HG03558 (cell line): ENCODE data around the gene SRA1.
"Not testable (repeated sequence)": the region's sequence is repeated elsewhere in the genome, so short reads cannot be mapped to it uniquely, and the experiment has no call there.

ENCODE experiments used
- ATAC-seq: cut with Tn5 transposase; IDR thresholded peaks from one replicate; pipeline ENCODE4 v1.9.1; 2021; ENCODE audit warnings: moderate number of reproducible peaks; ENCODE audit not compliant: unreplicated experiment; ENCODE audit errors: extremely low read depth

SRA1 gene

GRCh38 chr5:140557136-140557805 lies at the start of gene SRA1:
SRA1 (minus strand) TSS chr5:140557473; CDS start chr5:140557452, 21 bp downstream.
- peak; percentile 94 for ATAC-seq

GRCh38 chr5:140607031-140607430 lies 49.8 kb upstream of the SRA1 start:
- ATAC-seq, result no peak

DNA sequence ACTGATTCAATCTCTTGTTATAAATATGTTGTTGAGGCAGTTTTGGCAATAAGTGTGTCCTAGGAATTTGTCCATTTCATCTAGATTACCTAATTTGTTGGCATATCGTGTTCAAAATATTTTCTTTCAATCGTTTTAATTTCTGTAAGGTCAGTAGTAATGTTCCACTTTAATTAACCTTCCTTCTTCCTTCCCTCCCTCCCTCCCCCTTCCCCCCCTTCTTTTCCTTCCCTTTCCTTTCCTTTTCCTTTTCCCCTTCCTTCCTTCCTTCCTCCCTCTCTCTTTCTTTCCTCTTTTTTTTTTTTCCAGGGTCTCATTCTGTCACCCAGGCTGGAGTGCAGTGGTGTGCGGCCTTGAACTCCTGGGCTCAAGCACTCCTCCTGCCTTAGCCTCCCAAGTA lies 48.6 kb upstream of the SRA1 start:
- no peak for ATAC-seq

DNA sequence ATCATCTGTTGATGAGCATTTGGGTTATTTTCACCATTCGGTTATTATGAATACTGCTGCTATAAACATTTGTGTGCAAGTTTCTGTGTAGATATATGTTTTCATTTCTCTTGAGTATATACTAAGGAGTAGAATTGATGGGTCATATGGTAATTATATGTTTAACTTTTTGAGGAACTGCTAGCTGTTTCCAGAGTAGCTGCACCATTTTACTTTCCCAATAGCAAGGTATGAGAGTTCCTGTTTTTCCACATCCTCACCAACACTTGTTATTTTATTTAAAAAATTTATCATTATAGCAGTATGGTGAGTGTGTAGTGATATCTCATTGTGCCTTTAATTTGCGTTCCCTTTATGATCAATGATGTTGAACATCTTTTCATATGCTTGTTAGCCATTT lies 46.5 kb upstream of the SRA1 start:
- ATAC-seq, result no peak

GRCh38 chr5:140603446-140603698 lies 46.1 kb upstream of the SRA1 start:
- not testable (repeated sequence) for ATAC-seq

DNA sequence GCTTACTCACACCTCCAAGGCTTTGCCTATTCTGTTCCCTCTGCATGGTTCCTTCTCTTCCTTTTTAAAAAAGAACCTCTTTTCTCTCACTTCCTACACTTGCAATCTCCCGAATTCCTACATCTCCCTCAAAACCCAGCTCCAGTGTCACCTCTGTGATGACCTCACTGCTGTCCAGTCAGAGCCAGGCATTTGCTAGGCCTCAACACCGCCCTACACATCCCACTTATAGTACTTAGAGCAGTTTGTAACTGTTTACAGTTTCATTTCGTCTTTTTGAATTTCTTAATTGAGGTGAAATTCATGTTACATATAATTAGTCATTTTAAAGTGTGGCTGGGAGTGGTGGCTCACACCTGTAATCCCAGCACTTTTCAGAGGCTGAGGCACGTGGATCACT lies 44.9 kb upstream of the SRA1 start:
- no peak for ATAC-seq

GRCh38 chr5:140600096-140600495 lies 42.8 kb upstream of the SRA1 start:
- ATAC-seq, result no peak

- ATAC-seq, result no peak
These were observed 41.6 kb upstream of the SRA1 start for GRCh38 chr5:140598836-140599235.

DNA sequence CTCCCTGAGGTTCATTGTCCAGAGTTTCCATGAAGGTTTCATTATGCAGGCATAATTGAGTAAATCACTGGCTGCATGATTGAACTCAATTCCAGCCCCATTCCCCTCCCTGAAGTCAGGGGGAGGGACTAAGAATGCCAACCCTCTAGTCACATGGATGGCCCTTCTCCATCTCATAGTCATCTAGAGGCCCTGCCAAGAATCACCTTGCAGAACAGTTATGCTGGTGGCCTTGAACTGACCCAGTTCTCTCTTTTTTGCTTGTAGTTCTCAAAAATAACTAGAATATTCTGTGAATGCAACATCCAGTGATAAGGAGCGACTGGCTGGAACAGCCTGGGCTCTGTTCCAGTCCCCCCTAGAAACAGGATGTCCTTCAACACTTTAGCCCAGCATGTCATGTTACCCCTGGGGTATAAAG lies 39.1 kb upstream of the SRA1 start:
- ATAC-seq, result no peak

GRCh38 chr5:140595538-140596300 lies 38.4 kb upstream of the SRA1 start:
- no peak for ATAC-seq

GRCh38 chr5:140594169-140594568 lies 36.9 kb upstream of the SRA1 start:
- no peak for ATAC-seq

DNA sequence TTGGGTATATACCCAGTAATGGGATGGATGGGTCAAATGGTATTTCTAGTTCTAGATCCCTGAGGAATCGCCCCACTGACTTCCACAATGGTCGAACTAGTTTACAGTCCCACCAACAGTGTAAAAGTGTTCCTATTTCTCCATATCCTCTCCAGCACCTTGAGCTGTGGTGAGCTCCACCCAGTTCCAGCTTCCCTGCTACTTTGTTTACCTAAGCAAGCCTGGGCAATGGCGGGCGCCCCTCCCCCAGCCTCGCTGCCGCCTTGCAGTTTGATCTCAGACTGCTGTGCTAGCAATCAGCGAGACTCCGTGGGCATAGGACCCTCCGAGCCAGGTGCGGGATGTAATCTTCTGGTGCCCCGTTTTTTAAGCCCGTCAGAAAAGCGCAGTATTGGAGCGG lies 35.8 kb upstream of the SRA1 start:
- ATAC-seq, result not testable (repeated sequence)

- ATAC-seq, result no peak
These were observed 34.6 kb upstream of the SRA1 start for GRCh38 chr5:140591747-140592372.

- ATAC-seq, result no peak
These were observed 33.6 kb upstream of the SRA1 start for GRCh38 chr5:140590861-140591260.

- no peak for ATAC-seq
These were observed 31.2 kb upstream of the SRA1 start for GRCh38 chr5:140588311-140589070.

GRCh38 chr5:140587495-140587894 lies 30.2 kb upstream of the SRA1 start:
- no peak for ATAC-seq

GRCh38 chr5:140579188-140579747 lies 22.0 kb upstream of the SRA1 start:
- not testable (repeated sequence) for ATAC-seq

DNA sequence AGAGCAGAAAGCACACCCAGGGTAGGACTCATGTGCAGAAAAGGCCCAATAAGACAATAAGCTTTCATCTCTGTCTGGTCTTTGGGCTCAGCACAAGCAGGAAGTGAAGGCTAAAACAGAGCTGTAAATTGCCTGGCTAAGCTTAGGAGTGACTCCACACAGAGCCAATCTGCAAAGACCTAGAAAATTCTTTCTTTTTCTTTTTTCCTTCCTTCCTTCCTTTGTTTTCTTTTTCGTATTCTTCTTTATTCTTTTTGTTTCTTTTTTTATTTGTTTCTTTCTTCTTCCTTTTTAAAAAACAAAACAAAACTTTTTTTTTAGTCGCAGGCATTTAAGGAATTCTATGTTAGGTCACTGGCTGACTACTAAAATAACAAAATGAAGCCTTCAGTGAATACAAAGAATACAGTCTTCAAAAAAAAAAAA lies 19.5 kb upstream of the SRA1 start:
- no peak for ATAC-seq

DNA sequence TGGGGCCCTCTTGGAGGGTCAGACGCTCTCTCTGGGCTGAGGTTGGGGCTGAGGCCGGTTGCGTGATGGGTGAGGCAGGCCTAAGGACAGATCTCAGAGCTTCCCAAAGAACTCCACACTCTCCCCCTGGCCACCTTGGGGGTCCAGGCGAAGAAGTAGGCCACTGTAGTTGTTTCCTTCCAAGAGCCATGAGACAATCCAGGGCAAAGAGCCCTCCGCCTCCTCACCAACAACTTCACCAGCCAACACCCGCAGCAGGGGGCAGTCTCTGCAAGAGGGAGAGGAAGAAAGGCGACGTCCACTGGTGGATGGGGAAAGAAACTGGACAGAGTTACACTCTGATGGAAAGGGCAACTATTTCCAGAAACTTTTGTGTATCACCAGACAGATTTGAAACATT lies 18.0 kb upstream of the SRA1 start:
- no peak for ATAC-seq

- no peak for ATAC-seq
These were observed 16.9 kb upstream of the SRA1 start for GRCh38 chr5:140574165-140574564.

GRCh38 chr5:140573683-140574082 lies 16.4 kb upstream of the SRA1 start:
- no peak for ATAC-seq
